OCI-LY1 (cell line): ENCODE measurements around the gene BSCL2.

Experiments used
- CTCF ChIP-seq: fragments of 200-600 bp; sonication (generic), shearing (Covaris generic); IDR thresholded peaks from 2 replicates; pipeline ENCODE4 v1.5.1; 2017; ENCODE audit warnings: mild to moderate bottlenecking, antibody characterized with exemption, low read length, moderate library complexity, mixed read lengths
- EZH2 ChIP-seq: fragments of 200-600 bp; sonication (generic), shearing (Covaris generic); IDR thresholded peaks from 2 replicates; pipeline ENCODE4 v1.8.0; 2017; ENCODE audit warnings: borderline replicate concordance, mixed run types, mild to moderate bottlenecking, antibody characterized with exemption, low read length, moderate library complexity, mixed read lengths

DNA sequence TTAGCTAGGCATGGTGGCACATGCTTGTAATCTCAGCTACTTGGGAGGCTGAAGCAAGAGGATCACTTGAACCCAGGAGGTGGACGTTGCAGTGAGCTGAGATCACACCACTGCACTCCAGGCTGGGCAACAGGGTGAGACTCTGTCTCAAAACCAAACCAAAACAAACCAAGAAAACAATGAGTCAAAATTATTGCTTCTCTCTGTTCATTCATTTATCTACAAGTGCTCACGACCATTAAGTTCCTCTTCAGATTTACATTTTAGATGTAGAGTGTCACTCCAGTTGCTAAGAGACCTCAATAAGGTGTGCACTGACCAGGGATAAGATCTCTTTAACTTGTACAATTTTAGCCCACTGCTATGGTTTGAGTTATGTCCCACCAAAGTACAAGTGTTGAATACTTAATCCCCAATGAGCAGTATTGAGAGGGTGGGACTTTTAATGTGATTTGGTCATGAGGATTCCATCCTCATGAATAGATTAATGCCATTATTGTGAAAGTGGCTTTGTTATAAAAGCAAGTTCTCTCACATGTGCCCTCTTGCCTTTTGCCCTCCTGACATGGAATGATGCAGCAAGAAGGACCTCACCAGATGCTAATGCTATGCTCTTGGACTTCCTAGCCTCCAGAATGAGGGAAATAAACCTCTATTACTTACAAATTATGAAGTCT, 12.2 kb upstream of the BSCL2 start:
- no peak for TF ChIP-seq CTCF
- TF ChIP-seq EZH2 = no peak
